ENCODE measurements around the gene MAPK11.

Gene MAPK11

DNA sequence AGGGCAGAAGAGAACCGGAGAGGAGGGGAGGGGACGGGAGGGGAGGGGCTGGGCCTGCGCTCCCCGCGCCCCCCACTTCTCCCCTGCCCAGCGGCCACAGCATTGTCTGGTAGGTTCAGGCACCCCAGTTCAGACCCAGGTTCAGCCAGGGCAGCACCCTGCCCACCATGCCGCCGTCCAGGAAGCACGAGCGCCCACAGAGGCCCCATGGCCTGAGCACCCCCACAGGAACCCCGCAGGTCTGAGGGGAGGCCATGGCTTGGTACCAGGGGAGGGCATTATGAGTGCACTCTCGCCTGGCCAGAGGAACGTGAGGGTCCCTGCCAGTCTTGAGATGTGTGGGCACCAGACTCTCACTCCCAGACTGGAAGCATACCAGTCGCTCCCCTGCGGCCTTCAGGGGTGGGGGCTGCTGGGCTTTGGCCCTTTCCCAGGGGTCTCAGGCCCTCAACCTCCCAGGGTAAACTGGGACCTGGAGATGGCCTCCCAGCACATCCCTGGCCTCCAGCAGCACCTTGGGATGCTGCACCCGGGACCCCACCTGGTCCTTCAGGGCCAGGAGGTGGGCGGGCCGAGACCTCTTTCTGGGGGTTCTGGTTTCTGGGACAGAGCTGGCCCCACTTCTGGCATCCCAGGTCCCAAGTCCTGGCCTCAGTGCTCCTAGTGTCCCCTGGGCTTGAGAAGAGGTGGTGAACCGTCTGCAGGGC lies 37.9 kb upstream of the MAPK11 start:
- DNase-seq (ENCODE audit: low read depth in 2 of 2): no peak

DNA sequence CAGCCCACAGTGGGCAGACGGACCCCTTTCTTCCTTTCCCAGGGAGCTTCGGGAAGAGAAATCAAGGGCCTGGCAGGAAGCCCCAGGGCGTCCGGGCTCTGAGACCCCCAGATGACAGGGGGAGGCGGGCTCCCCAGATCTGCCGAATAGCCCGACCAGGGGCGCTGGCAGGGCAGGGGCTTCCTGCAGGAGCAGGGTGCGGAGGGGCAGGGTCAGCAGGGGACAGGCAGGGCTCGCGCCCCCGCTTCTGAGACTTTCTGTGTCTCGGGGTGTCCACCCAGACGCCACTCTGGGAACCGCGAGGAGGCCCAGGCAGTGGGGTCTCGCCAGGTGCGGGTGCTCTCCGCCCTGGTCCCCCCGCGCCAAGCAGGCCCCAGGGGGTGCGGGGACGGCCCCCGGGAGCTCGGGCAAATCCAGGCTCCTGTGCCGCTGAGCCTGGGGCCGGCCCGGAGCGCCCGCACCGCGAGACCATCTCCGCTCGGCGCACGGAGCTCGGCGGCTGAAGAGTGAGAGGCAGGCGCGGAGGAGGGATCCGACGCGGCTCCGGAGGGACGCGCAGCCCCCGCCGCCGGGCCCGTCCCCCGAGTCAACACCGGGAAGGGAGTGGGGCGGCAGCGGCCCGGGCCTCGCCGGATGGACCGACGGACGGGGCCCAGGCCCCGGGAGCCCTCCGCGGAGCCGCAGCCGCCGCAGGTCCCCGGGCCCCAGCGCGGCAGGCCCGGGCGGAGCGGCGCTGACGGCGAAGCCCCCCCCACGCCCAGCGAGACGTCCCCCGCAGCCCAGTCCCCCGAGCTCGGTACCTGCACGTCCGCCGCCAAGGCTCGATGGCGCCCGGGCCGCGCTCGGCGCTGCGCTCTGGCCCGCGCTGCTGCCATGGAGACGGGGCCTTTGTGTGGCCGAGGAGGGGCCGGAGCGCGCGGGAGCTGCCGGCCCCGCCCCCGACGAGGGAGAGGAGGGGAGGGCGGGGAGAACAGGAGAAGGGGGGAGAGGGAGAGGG lies 36.9 kb upstream of the MAPK11 start, which contains the start of gene PLXNB2:
Gene PLXNB2 (minus strand): TSS at position 894 of the 997 bp plus-strand sequence. CDS start 17,062 bp downstream, outside the sequence.
- DNase-seq (ENCODE audit: low read depth in 2 of 2): no peak

DNA sequence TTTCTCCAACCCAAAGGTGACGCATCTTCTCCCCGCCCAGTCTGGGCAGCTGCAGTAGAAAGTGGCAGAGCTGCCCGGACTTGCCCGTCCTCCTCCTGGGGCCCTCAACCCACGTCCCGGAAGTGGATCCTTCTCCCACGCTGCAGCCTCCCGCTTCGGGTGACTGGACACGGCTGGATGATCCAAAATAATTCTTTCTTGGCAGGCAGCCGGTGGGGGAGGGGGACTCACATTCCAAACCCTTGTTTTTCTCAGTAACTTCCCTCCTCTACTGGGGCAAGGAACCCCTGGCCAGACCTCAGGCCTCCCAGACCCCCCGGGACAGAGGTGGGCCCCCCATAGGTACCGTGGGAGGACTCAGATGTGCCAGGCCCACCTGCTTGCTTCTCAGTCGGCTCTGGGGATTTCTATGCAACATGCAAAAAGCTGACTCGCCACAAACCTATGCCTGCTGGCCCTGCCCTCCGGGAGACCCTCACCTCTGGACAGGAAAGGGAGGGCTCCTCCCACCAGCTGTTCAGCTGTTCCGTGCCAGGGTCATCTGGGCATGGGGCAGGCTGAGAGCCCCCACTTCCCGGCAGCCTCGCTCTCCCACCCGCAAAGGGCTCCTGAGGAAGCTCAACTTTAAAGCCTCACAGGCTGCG lies 35.9 kb upstream of the MAPK11 start:
- no peak for DNase-seq (ENCODE audit: low read depth in 2 of 2)

DNA sequence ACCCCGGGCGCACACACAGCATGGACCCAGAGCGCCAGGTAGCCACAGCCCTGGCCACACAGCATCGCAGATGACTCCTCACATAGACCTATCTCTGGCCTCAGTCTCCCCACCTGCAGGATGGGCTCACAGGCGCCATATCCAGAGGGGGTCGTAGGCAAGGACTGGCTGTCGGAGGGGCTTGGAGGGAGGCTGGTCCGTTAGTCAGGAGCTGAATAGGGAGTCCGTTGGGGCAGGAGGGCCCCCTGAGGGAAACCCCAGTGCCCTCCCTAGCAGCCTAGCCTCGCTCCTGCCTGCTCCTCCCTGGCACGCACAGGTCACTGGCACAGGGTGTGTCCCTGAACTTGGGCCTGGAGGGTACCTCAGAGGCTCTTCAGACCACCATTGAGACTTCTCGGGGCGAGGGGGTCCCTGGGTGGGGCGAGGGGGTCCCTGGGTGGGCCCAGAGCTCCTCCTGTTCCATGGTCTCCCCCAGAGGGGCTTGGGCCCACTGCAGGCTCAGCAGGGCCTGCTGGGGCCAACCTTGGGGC lies 35.3 kb upstream of the MAPK11 start:
- DNase-seq (ENCODE audit: low read depth in 2 of 2): no peak

DNA sequence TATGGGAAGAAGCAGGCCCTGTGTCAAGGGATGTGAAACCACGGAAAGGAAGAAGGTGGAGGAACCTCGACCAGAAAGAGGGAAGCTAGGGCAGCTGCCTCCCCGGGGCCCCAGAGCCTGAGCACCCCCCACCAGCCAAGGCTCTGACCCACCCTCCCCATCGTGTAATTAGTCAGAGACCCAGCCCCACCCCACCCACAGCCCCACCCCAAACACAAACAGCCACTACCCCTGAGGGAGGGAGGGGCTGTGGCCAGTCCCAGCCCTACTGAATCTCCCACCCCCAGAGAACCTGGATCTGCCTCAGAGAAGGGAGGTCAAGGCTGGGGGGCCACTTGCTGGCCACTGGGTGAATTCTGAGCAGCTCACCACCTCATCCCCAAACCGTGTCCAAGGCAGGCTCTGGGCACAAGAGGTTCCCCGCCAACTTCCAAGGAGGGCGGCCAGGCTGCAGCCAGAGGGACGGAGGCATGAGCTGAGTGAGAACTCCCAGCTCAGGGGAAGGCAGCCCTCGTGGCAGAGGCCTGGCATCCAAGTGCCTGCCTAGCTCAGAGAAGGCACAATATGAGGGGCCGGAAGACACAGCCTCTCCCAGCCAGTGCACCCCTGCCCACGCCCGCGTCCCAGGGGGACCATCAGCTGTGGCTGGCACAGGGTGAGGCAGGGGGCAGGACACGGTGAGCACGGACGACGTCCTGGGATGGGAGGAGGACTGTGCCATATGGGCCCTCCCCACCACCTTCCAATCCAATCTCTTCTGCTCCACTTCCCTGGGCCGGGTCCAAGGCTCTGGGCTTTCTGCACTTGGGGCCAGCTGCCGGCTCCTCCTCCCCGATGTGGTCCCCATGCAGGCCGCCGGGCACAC lies 34.6 kb upstream of the MAPK11 start:
- DNase-seq (ENCODE audit: low read depth in 2 of 2): no peak

DNA sequence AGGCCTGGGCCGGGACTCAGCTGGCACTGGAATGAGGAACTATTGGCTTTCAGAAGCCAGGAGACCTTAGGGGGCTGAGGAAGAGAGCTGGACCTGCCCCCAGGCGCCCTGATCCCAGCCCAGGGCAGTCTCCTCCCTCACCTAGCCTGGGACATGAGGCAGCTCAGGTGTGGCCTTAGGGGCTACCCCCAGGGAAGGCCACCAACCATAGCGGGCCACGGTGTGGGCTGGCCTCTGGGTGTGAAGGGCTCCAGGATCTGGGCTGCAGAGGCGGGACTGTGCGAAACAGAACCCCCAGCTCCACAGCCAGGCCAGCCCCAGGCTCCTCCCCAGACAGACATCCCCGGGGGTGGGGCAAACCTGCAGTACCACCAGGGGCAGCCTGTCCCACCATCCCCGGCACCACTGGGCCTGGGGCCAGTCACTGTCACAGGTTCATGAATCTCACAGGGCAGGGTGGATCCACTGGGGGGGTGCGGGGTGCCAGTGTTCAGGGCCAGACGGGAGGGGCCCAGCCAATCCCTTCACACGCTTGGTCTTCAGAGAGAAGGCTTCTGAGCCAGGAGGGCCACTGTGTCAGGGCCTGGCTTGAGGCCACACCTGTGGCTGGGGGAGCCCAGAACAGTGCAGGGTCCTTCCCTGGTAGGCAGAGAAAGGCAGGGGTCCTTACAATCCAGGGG lies 33.8 kb upstream of the MAPK11 start:
- DNase-seq (ENCODE audit: low read depth in 2 of 2): no peak

DNA sequence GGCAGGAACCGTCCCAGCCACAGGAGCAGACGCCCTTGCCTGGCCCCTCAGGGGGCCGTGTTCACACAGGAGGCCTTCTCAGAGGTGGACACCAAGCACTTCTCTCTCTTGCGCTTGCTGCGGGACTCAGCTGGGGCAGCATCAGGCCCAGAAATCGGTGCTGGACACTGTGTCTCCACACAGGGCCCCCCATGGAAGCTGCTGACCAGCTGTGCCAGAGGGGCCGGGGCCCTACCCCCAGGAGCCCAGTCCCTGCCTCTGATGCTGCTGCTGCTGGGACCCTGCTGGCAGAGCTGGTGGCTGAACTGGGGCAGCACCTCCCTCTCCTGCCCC lies 33.3 kb upstream of the MAPK11 start:
- no peak for DNase-seq (ENCODE audit: low read depth in 2 of 2)

DNA sequence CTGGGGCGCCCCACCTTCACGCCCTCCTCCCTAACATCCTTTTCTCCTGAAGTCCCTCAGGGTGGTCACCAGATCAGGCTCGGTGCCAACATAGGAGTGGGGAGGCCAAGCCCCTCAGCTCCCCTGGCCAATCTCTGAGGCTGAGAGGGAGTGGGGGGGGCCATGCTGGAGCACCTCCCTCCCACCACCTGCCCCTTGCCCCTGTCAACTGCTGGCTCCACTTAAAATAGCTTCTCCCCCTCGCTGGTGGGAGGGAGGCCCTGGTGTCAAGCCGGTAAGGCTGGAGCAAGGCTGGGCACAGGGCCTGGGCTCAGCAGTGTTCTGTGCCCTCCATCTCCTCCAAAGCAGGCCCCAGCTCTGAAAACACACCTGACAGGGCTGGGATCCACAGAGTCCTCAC lies 32.4 kb upstream of the MAPK11 start:
- DNase-seq (ENCODE audit: low read depth in 2 of 2): no peak

DNA sequence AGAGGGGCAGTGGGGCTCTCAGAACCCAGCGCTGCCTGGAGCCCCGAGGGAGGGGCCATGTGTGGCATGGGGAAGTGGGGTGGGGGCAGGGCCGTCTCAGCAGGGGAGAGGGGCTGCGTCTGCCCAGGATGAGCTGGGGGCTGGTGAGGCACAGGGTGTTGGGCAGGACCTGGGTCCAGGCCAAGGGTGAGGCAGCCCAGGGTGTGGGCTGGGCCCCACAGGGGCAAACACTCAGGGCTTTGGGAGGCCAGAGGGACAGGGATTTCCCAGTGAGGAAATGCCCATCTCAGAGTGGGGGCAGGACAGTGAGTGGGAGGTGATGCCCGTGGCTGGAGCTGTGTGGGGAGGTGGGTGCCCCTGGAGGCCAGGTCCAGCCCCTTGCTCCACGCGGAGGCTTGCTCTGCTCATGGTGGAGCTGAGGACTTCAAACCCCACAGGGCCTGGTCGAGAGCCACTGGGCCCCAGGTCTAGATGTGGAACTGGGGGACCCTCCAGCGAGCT lies 31.9 kb upstream of the MAPK11 start:
- DNase-seq (ENCODE audit: low read depth in 2 of 2): no peak

DNA sequence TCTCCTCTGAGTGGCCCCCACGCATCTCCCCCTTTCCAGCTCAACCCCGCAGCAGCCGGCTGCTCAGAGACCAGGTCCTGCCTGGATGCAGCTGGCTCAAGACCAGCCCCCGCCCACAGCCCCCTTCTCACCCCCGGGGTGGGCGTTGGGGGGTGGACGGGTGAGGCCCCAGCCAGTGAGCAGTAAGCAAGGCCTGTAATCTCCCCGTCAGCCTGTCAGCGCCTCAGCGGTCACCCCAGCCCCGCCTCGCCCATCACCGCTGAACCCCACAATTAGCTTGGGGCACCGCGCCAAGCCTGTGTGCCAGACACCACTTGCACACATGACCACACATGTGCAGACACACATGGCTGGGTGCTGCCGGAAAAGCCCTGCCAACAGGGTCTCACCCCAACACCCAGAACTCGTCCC lies 31.4 kb upstream of the MAPK11 start:
- DNase-seq (ENCODE audit: low read depth in 2 of 2): no peak

DNA sequence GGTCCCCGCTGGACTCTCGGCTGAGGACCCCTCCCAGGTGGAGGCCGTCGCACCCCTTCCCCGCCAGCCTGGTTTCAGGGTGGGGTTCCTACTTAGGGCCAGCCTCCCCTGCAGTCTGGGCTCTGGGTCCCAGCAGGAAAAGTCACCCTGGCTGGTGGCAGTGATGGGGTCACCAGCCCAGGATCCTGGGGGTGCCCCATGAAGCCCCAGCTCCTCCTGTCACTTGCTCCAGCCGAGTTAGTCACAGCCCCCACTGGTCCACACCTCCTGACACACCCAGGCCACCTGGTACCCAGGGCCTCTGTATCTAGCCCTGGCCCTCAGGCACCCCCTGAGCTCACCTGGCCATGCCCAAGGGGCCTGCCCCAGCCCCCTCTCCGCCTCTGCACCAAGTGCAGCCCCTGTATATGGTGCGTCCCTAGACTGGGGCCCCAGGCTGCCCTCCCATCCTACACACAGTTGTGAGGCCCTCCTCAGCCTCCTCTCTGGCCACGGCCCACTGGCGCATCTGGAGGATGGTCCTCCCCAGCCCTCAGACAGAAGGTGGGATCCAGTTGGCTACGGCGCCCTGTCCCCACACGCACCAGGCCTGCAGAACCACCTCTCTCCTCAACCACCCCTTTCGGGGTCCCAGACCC lies 30.6 kb upstream of the MAPK11 start:
- DNase-seq (ENCODE audit: low read depth in 2 of 2): no peak

DNA sequence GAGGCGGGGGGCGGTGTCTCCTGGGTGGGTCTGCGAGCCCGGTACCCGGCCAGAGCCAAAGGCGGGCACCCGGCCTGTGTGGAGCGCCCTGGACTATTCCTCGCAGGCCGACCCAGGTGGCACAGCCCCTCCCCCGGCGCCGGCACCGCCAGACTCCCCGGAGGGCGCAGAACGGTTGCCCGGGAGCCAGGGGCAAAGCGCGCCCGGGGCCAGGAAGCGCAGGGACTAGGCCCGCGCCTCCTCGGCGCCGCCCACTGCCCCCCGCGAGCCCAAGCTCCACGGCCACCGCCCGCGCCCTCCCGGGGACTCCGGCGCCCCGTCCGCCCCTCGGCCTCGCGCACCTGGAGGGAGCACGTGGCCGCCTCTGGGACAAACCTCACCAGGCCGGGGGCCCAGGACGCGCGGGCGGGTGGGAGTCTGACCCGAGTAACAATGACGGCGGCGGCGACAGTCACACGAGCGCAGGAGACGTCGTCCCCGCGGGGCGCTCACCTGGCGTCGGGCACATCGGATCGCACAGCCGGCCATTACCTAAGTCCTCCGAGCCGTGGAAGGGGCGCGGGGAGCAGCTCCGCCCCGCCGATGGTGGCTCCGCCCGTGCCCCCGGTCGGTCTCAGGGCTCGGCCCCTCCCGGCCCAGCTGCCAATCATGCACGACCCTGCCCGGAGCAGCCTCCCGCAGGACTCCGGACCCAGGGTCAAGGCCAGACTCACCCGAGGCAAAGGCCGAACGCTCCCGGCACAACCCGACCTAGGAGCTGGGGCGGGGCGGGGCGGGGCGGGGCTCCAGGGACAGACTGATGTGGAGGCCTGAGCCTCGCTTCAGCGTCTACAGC lies 29.8 kb upstream of the MAPK11 start:
- DNase-seq (ENCODE audit: low read depth in 2 of 2): no peak

DNA sequence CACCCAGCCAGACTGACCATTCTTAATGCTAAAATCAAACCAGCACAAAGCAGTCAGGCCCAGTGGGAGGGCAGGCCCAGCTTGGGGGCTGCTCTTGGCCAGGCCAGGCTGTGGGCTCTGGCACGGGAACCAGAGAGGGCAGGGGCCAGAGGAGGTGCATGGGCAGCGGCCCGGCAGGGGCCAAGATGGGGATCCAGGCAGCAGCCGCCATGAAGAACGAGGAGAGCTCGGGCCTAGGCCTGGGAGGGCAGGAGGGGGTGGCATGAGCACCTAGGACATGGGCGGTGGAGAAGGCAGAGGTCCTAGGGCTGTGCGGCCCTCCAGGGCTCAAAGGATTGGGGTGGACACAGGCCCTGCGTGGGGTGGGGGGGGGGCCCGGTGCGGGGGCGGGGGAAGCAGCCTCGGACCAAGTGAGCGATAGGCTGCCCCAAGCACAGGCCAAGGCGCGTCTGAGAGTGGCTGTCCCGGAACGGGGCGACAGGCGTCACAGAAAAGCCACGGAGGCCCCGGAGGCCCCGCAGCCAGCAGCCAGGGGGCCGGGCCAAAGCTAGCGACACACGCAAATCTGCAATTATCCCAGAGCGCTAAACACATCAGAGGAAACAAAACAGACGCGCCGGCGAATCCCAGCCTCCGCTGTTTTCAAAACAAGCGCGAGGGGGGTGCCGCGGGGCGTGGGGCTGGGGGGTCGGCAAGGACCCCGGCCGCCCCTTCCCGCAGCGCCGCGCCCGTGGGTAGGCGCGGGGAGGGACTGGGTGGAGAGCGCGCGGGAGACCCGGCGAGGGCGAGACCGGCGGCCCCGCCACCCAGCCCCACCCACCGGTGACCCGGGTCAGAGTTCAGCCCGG lies 29.0 kb upstream of the MAPK11 start:
- no peak for DNase-seq (ENCODE audit: low read depth in 2 of 2)

DNA sequence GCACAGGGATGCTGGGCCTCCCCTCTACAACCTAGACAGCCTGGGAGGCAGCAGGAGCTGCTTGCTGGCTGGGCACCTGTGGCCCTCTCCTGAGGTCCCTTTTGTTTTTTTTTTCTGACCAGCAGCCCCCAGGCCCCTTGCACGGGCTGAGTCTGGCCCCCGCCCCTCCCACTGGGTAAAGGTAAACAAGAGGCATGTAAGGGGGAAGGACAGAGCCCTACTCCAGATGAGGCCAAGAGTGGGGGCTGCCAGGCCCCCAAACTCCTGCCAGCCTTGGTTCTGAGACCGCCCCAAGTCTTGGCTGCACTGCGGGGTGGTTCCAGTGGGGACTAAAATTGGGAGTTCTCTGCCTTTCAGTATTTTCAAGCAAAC lies 28.1 kb upstream of the MAPK11 start:
- no peak for DNase-seq (ENCODE audit: low read depth in 2 of 2)

DNA sequence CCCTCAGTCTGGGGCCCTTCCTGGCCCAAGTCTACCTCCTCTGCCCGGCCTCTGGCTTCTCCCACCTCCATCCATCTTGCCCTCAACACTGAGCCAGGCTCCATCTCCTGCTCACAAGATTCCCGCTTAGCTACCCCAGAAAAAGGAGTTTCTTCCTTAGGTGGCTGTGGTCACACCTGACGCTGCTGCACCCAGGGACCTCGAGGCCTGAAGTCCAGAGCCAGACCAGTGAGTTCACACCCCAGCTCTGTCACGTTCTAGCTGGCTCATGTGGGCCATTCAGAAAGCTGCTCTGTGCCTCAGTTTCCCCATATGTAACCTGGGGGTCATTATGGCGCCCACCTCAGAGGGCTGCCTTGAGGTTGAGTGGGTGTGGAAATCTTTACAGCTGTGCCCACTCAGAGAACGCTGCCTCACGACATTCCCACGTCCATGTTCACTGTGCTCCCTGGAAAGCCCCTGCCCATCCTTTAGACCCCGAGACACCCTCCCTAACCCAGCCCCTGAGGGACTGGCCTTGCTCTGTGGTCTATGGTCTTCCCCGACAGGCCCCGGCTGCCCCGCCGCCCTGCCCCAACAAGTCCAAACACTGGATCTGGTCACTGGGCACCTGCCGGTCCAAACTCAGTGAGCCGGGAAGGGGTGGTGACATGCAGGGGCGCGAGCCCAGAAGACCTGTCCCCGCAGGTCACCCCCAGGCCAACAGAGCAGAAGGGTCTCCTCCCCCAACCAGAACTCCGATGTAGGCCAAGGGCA lies 27.5 kb upstream of the MAPK11 start:
- no peak for DNase-seq (ENCODE audit: low read depth in 2 of 2)

DNA sequence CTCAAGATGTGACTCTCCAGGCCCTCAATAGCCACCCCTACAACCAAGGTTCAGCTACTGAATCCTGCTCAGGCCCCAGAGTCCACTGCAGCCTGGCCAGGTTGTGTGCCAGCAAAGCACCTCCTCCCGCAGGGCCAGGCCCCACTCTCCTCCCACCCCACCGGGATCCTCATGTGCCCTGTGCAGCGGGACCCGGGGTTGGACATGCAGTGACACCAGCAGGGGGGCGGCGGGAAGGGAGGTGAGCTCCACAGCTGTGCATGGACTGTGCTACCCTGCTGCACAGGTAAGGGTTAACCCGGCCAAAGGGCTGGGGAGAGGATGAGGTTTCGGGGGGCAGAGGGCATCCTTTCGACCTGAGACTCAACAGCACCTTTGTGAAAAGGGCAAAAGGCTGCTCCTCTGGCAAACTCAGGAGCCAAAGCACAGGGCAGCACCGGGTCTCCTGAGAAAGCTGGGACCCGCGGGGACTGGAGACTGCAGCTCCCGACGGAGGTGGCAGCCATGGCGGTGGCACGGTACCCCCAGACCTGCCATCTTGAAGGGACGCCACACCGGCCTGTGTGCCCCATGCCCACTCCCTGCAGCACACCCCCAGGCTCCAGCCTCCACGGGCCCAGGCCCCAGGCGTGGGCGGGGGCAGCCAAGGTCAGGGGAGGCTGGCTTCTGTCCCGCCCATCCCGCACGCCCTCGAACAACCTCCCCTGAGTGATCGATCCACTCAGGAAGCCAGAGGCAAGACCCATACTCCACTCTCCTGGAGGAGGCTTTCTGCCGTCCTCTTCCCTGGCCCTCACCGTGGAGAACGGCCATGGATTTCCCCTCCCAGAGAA lies 26.7 kb upstream of the MAPK11 start:
- no peak for DNase-seq (ENCODE audit: low read depth in 2 of 2)

DNA sequence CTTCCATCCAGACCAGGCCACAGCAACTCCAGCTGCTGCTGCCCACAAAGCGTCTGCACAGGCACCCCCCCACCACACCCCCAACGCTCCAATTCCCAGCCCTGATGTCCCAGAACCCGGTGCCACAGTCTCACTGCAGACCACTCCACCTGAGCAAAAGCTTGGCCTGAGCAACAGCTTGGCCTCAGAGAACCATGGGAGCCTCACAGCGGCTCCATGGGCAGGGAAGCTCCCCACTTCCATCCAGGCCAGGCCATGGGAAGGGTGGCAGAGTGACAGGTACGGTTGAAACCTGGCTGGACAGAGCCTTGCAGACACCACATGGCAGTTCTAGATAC lies 24.1 kb upstream of the MAPK11 start:
- DNase-seq (ENCODE audit: low read depth in 2 of 2): no peak
